CD4-positive, alpha-beta T cell (primary cell): Measurements from ENCODE around the gene ZNF609. TPM values are rescaled to one million over a fixed set of nuclear protein-coding genes. Genes with fewer than 3 reads are reported as not detected.

Experiments used
- ATAC-seq: fragments of 200-7000 bp; cut with Tn5 transposase; one replicate; pipeline ENCODE4 v1.10.0; 2022; ENCODE audit warnings: mild to moderate bottlenecking; ENCODE audit not compliant: poor library complexity
- CTCF ChIA-PET: fragments of 350-600 bp; sonication (Branson Sonifier 250); formaldehyde crosslinking; loops from one replicate; lab custom pipeline; 2021; ENCODE audit warnings: antibody characterized with exemption, inconsistent platforms; lab: Charles Lee
- POLR2A ChIA-PET: fragments of 350-600 bp; sonication (Branson Sonifier 250); formaldehyde crosslinking; loops from one replicate; lab custom pipeline; 2021; ENCODE audit warnings: antibody characterized with exemption, inconsistent platforms; lab: Charles Lee
- DNase-seq, 14 experiments: peaks; one replicate each; pipeline ENCODE4 v3.0.0-alpha.2; 2013 to 2020; ENCODE audit warnings: mixed read lengths in 2 of 14
- H3K27ac ChIP-seq, 2 donors: one replicate each; pipeline versions ENCODE4 v1.5.1 to v1.7.0; 2013; ENCODE audit warnings: low read length in 2 of 2, low read depth in 1 of 2, mild to moderate bottlenecking in 1 of 2
- H3K27me3 ChIP-seq, 2 experiments: 1 replicate in 1 of 2; 2 replicates in 1 of 2; pipeline versions ENCODE4 v1.6.1 to v1.7.0; 2013; ENCODE audit warnings: low read length in 2 of 2, control low read depth in 1 of 2, mild to moderate bottlenecking in 1 of 2, moderate library complexity in 1 of 2; ENCODE audit not compliant: insufficient read depth in 2 of 2, control insufficient read depth in 1 of 2
- H3K36me3 ChIP-seq: one replicate; pipeline ENCODE4 v1.6.1; 2013; ENCODE audit warnings: low read length, control low read depth; ENCODE audit not compliant: insufficient read depth
- H3K4me1 ChIP-seq: one replicate; pipeline ENCODE4 v1.6.1; 2013; ENCODE audit warnings: low read length, control low read depth; ENCODE audit not compliant: insufficient read depth
- H3K4me3 ChIP-seq: one replicate; pipeline ENCODE4 v1.5.1; 2013; ENCODE audit warnings: mild to moderate bottlenecking, low read length, moderate library complexity
- H3K9me3 ChIP-seq, 2 experiments: 1 replicate in 1 of 2; 2 replicates in 1 of 2; pipeline versions ENCODE4 v1.6.1 to v1.7.0; 2013; ENCODE audit warnings: low read length in 2 of 2, mild to moderate bottlenecking in 2 of 2, control low read depth in 1 of 2, moderate library complexity in 1 of 2; ENCODE audit not compliant: control insufficient read depth in 1 of 2, insufficient read depth in 1 of 2
- H3K27ac Mint-ChIP-seq: one replicate; pipeline ENCODE4 v1.8.0; 2020; ENCODE audit warnings: mixed read lengths
- H3K27me3 Mint-ChIP-seq: one replicate; pipeline ENCODE4 v1.8.0; 2021; ENCODE audit warnings: mixed read lengths
- H3K36me3 Mint-ChIP-seq: one replicate; pipeline ENCODE4 v1.8.0; 2021; ENCODE audit warnings: low read depth, mixed read lengths
- H3K4me1 Mint-ChIP-seq: one replicate; pipeline ENCODE4 v1.8.0; 2021; ENCODE audit warnings: low read depth, mixed read lengths
- H3K4me3 Mint-ChIP-seq: one replicate; pipeline ENCODE4 v1.8.0; 2020; ENCODE audit warnings: mild to moderate bottlenecking, mixed read lengths
- H3K9me3 Mint-ChIP-seq: one replicate; pipeline ENCODE4 v1.8.0; 2020; ENCODE audit warnings: mixed read lengths
- CTCF ChIP-seq: fragments of 200-600 bp; IDR thresholded peaks from one replicate; pipeline ENCODE4 v1.8.0; 2022; ENCODE audit warnings: antibody characterized with exemption, mild to moderate bottlenecking
- intact Hi-C, 2 experiments: fragments of 100-400 bp; cut with DNase I in 1 of 2; cut with micrococcal nuclease in 1 of 2; formaldehyde crosslinking; loops; one replicate each; pipeline versions ENCODE4 v1.15.1 to v1.9.0; 2023 to 2025; cut with DNase I, micrococcal nuclease
- total RNA-seq, 174 experiments: library from RNA in 2 of 174; stranded (reverse) in 2 of 174; gene quantifications; one replicate each; pipeline ENCODE4 v1.2.3 and lab custom pipeline; 2021 to 2026

Gene ZNF609
- total RNA-seq, 2 experiments from 2014 or later, result 62.4 to 65.3 TPM

- Mint-ChIP-seq H3K4me3 (no peak overlapping the region), H3K27me3 (no peaks in the 10 kb centered on the region), H3K27ac (peak overlapping the region; percentile 45), H3K36me3 (peaks cover 32% of the 10 kb centered on the region), H3K9me3 (no peaks in the 10 kb centered on the region), H3K4me1 (peaks cover 38% of the 10 kb centered on the region)
- intact Hi-C loops, result no loop called here
- ATAC-seq (no peak), DNase-seq (no peak)
- no peak overlapping the region for H3K4me3 ChIP-seq
- peaks cover 6% of the 10 kb centered on the region for H3K36me3 ChIP-seq
- POLR2A ChIA-PET, result no interaction called here
- TF ChIP-seq CTCF, result no peak
- no peaks in the 10 kb centered on the region for H3K9me3 ChIP-seq
- CTCF ChIA-PET, result no interaction called here
- H3K4me1 ChIP-seq, result no peaks in the 10 kb centered on the region
- no peaks in the 10 kb centered on the region for H3K27me3 ChIP-seq
- no peak overlapping the region for H3K27ac ChIP-seq
Observed at GRCh38 chr15:64665179-64665578, 204.8 kb downstream of the ZNF609 start.

GRCh38 chr15:64667736-64668161 is 207.4 kb downstream of the ZNF609 start:
- Histone ChIP-seq H3K27me3 (no peaks in the 10 kb centered on the region), H3K36me3 (peaks cover 8% of the 10 kb centered on the region), H3K4me1 (no peaks in the 10 kb centered on the region), H3K4me3 (no peak overlapping the region), H3K27ac (no peak overlapping the region), H3K9me3 (no peaks in the 10 kb centered on the region)
- ChIA-PET CTCF (no interaction called here), POLR2A (no interaction called here)
- TF ChIP-seq CTCF, result no peak
- Mint-ChIP-seq H3K27me3 (no peaks in the 10 kb centered on the region), H3K9me3 (no peaks in the 10 kb centered on the region), H3K4me3 (no peak overlapping the region), H3K4me1 (peaks cover 27% of the 10 kb centered on the region), H3K27ac (peak overlapping the region; percentile 54), H3K36me3 (peaks cover 38% of the 10 kb centered on the region)
- intact Hi-C loops, result no loop called here
- DNase-seq (no peak), ATAC-seq (no peak)

GRCh38 chr15:64673866-64674265 is 213.5 kb downstream of the ZNF609 start:
- H3K27me3 ChIP-seq, result no peaks in the 10 kb centered on the region
- H3K4me1 Mint-ChIP-seq, result no peaks in the 10 kb centered on the region
- TF ChIP-seq CTCF, result no peak
- H3K27ac ChIP-seq, result no peak overlapping the region
- no peak overlapping the region for H3K4me3 ChIP-seq
- ATAC-seq, result no peak
- no peak overlapping the region for H3K27ac Mint-ChIP-seq
- no peaks in the 10 kb centered on the region for H3K9me3 Mint-ChIP-seq
- peaks cover 42% of the 10 kb centered on the region for H3K36me3 ChIP-seq
- intact Hi-C loops, result no loop called here
- no peaks in the 10 kb centered on the region for H3K4me1 ChIP-seq
- H3K27me3 Mint-ChIP-seq, result no peaks in the 10 kb centered on the region
- POLR2A ChIA-PET, result no interaction called here
- no peak for DNase-seq
- H3K9me3 ChIP-seq, result no peaks in the 10 kb centered on the region
- CTCF ChIA-PET, result no interaction called here
- peaks cover 75% of the 10 kb centered on the region for H3K36me3 Mint-ChIP-seq
- no peak overlapping the region for H3K4me3 Mint-ChIP-seq
